Measurements from ENCODE around the gene JAZF1.

Gene JAZF1

DNA sequence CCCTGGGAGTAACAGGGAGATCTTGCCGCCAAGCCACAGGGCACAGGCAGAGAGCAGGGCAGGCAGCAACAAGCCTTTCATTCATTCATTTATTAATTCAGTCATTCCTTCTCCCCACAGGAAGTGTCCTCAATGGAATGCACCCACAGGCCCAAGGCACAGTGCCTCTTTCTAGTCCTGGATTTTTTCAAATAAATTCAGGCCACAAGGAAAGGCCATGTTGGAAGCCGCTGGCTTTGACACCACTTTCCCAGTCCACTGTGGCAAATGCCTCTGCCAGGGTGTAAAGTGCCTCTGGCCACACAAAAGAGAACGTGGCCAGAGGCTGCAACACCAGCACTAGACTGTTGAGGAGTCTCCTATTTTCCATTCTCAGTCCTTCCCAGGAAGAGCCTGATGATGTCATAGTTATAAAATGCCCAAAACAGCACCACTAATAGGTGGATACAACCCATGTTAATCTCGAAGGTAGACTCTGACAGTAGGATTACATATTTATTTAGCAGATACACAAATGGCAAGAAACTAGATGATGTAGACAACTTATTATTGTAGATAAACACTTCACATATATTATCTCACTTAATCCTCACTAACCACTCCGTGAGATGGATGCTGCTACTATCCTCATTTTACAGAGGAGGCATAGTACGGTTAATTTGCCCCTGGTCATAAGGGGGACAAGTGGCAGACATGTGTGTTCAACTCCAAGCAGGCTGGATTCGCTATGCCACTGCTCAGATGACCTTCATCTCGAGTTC lies 5.5 kb downstream of the JAZF1 start:
- no peaks in the 10 kb centered on the region for H3K9me3 ChIP-seq (ENCODE audit: control insufficient read depth in 1 of 2, low read length in 2 of 2)
- H3K27me3 ChIP-seq (ENCODE audit: low read depth, low read length), result no peaks in the 10 kb centered on the region
- H3K4me3 ChIP-seq (ENCODE audit: low read depth in 1 of 2, low read length in 2 of 2), result no peak overlapping the region
- peaks cover 5 to 18% of the 10 kb centered on the region in 2 donors for H3K4me1 ChIP-seq (ENCODE audit: control insufficient read depth in 1 of 2, insufficient read depth in 2 of 2, low read length in 2 of 2)
- no peak overlapping the region for H3K27ac ChIP-seq (ENCODE audit: low read length)
- no peaks in the 10 kb centered on the region for H3K36me3 ChIP-seq (ENCODE audit: control insufficient read depth in 1 of 2, insufficient read depth in 2 of 2, low read length in 2 of 2)

GRCh38 chr7:28174442-28174841 lies 6.2 kb downstream of the JAZF1 start:
- H3K36me3 ChIP-seq (ENCODE audit: control insufficient read depth in 1 of 2, insufficient read depth in 2 of 2, low read length in 2 of 2), result no peaks in the 10 kb centered on the region
- H3K4me1 ChIP-seq (ENCODE audit: control insufficient read depth in 1 of 2, insufficient read depth in 2 of 2, low read length in 2 of 2), result peaks cover 5 to 18% of the 10 kb centered on the region in 2 donors
- H3K27ac ChIP-seq (ENCODE audit: low read length), result no peak overlapping the region
- no peaks in the 10 kb centered on the region for H3K27me3 ChIP-seq (ENCODE audit: low read depth, low read length)
- no peaks in the 10 kb centered on the region for H3K9me3 ChIP-seq (ENCODE audit: control insufficient read depth in 1 of 2, low read length in 2 of 2)
- no peak overlapping the region for H3K4me3 ChIP-seq (ENCODE audit: low read depth in 1 of 2, low read length in 2 of 2)

DNA sequence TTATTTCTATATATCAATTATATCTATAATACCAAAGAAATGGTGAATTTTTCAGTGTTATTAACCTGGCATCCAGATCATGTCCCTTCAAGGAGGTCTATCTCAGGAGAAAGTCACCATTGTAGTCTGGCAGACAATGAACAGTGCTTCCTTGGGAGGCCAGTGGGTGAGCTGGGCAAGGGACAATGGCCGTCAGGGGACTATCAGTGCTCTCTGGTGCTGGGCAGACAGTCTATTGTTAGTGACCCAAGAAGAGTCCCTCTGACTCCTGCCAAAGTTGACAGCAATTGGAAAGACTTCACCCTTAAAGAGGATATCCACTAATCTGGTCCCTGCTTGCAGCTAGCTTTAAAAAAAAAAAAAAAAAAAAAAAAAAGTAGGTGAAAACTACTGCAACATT lies 7.1 kb downstream of the JAZF1 start:
- no peak overlapping the region for H3K27ac ChIP-seq (ENCODE audit: low read length)
- H3K4me3 ChIP-seq (ENCODE audit: low read depth in 1 of 2, low read length in 2 of 2), result no peak overlapping the region
- H3K27me3 ChIP-seq (ENCODE audit: low read depth, low read length), result no peaks in the 10 kb centered on the region
- H3K4me1 ChIP-seq (ENCODE audit: control insufficient read depth in 1 of 2, insufficient read depth in 2 of 2, low read length in 2 of 2), result peaks cover 5 to 11% of the 10 kb centered on the region in 2 donors
- no peaks in the 10 kb centered on the region for H3K9me3 ChIP-seq (ENCODE audit: control insufficient read depth in 1 of 2, low read length in 2 of 2)
- no peaks in the 10 kb centered on the region for H3K36me3 ChIP-seq (ENCODE audit: control insufficient read depth in 1 of 2, insufficient read depth in 2 of 2, low read length in 2 of 2)

- Histone ChIP-seq H3K27ac (ENCODE audit: low read length) (no peak overlapping the region), H3K36me3 (ENCODE audit: control insufficient read depth in 1 of 2, insufficient read depth in 2 of 2, low read length in 2 of 2) (no peaks in the 10 kb centered on the region), H3K4me1 (ENCODE audit: control insufficient read depth in 1 of 2, insufficient read depth in 2 of 2, low read length in 2 of 2) (peaks cover 5 to 9% of the 10 kb centered on the region in 2 donors), H3K4me3 (ENCODE audit: low read depth in 1 of 2, low read length in 2 of 2) (no peak overlapping the region), H3K27me3 (ENCODE audit: low read depth, low read length) (no peaks in the 10 kb centered on the region), H3K9me3 (ENCODE audit: control insufficient read depth in 1 of 2, low read length in 2 of 2) (no peaks in the 10 kb centered on the region)
Measured at GRCh38 chr7:28172958-28173357, 7.6 kb downstream of the JAZF1 start.

GRCh38 chr7:28170701-28171100 lies 9.9 kb downstream of the JAZF1 start:
- no peaks in the 10 kb centered on the region for H3K27me3 ChIP-seq (ENCODE audit: low read depth, low read length)
- H3K36me3 ChIP-seq (ENCODE audit: control insufficient read depth in 1 of 2, insufficient read depth in 2 of 2, low read length in 2 of 2), result no peaks in the 10 kb centered on the region
- no peak overlapping the region for H3K27ac ChIP-seq (ENCODE audit: low read length)
- H3K4me1 ChIP-seq (ENCODE audit: control insufficient read depth in 1 of 2, insufficient read depth in 2 of 2, low read length in 2 of 2), result no peaks in the 10 kb centered on the region
- H3K9me3 ChIP-seq (ENCODE audit: control insufficient read depth in 1 of 2, low read length in 2 of 2), result no peaks in the 10 kb centered on the region
- H3K4me3 ChIP-seq (ENCODE audit: low read depth in 1 of 2, low read length in 2 of 2), result no peak overlapping the region

GRCh38 chr7:28169230-28169629 lies 11.4 kb downstream of the JAZF1 start:
- Histone ChIP-seq H3K27ac (ENCODE audit: low read length) (no peak overlapping the region), H3K4me1 (ENCODE audit: control insufficient read depth in 1 of 2, insufficient read depth in 2 of 2, low read length in 2 of 2) (no peaks in the 10 kb centered on the region), H3K36me3 (ENCODE audit: control insufficient read depth in 1 of 2, insufficient read depth in 2 of 2, low read length in 2 of 2) (no peaks in the 10 kb centered on the region), H3K4me3 (ENCODE audit: low read depth in 1 of 2, low read length in 2 of 2) (no peak overlapping the region), H3K9me3 (ENCODE audit: control insufficient read depth in 1 of 2, low read length in 2 of 2) (no peaks in the 10 kb centered on the region), H3K27me3 (ENCODE audit: low read depth, low read length) (no peaks in the 10 kb centered on the region)

- H3K27ac ChIP-seq (ENCODE audit: low read length), result no peak overlapping the region
- no peaks in the 10 kb centered on the region for H3K9me3 ChIP-seq (ENCODE audit: control insufficient read depth in 1 of 2, low read length in 2 of 2)
- H3K4me1 ChIP-seq (ENCODE audit: control insufficient read depth in 1 of 2, insufficient read depth in 2 of 2, low read length in 2 of 2), result no peaks in the 10 kb centered on the region
- H3K36me3 ChIP-seq (ENCODE audit: control insufficient read depth in 1 of 2, insufficient read depth in 2 of 2, low read length in 2 of 2), result no peaks in the 10 kb centered on the region
- H3K4me3 ChIP-seq (ENCODE audit: low read depth in 1 of 2, low read length in 2 of 2), result no peak overlapping the region
- H3K27me3 ChIP-seq (ENCODE audit: low read depth, low read length), result no peaks in the 10 kb centered on the region
Measured at GRCh38 chr7:28168393-28169158, 12.0 kb downstream of the JAZF1 start.

GRCh38 chr7:28166982-28167715 lies 13.4 kb downstream of the JAZF1 start:
- Histone ChIP-seq H3K27me3 (ENCODE audit: low read depth, low read length) (no peaks in the 10 kb centered on the region), H3K4me1 (ENCODE audit: control insufficient read depth in 1 of 2, insufficient read depth in 2 of 2, low read length in 2 of 2) (no peaks in the 10 kb centered on the region), H3K9me3 (ENCODE audit: control insufficient read depth in 1 of 2, low read length in 2 of 2) (no peaks in the 10 kb centered on the region), H3K36me3 (ENCODE audit: control insufficient read depth in 1 of 2, insufficient read depth in 2 of 2, low read length in 2 of 2) (no peaks in the 10 kb centered on the region), H3K27ac (ENCODE audit: low read length) (no peak overlapping the region), H3K4me3 (ENCODE audit: low read depth in 1 of 2, low read length in 2 of 2) (no peak overlapping the region)

- H3K4me1 ChIP-seq (ENCODE audit: control insufficient read depth in 1 of 2, insufficient read depth in 2 of 2, low read length in 2 of 2), result no peaks in the 10 kb centered on the region
- H3K9me3 ChIP-seq (ENCODE audit: control insufficient read depth in 1 of 2, low read length in 2 of 2), result no peaks in the 10 kb centered on the region
- H3K27me3 ChIP-seq (ENCODE audit: low read depth, low read length), result no peaks in the 10 kb centered on the region
- no peak overlapping the region for H3K27ac ChIP-seq (ENCODE audit: low read length)
- no peaks in the 10 kb centered on the region for H3K36me3 ChIP-seq (ENCODE audit: control insufficient read depth in 1 of 2, insufficient read depth in 2 of 2, low read length in 2 of 2)
- no peak overlapping the region for H3K4me3 ChIP-seq (ENCODE audit: low read depth in 1 of 2, low read length in 2 of 2)
Measured at GRCh38 chr7:28165961-28166955, 14.3 kb downstream of the JAZF1 start.

DNA sequence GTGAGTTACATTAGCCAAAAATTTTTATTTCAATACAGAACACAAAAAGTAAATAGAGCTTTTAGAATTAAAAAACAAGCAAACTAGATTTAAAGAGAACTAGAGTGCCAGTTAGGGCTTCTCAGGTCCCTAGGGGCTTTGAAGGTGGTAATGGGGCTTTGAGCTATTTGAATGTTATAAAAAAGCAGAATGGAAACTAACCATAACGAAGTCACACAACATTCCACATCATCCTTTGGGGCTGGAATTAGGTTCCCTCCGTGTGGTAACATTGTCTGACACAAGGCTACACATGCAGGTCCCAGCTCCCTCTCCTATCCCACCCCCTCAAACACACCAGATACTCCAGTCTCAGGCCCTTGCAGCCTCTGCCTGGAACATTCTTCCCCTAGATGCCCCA lies 15.3 kb downstream of the JAZF1 start:
- Histone ChIP-seq H3K9me3 (ENCODE audit: control insufficient read depth in 1 of 2, low read length in 2 of 2) (no peaks in the 10 kb centered on the region), H3K36me3 (ENCODE audit: control insufficient read depth in 1 of 2, insufficient read depth in 2 of 2, low read length in 2 of 2) (no peaks in the 10 kb centered on the region), H3K27me3 (ENCODE audit: low read depth, low read length) (no peaks in the 10 kb centered on the region), H3K4me3 (ENCODE audit: low read depth in 1 of 2, low read length in 2 of 2) (no peak overlapping the region), H3K4me1 (ENCODE audit: control insufficient read depth in 1 of 2, insufficient read depth in 2 of 2, low read length in 2 of 2) (no peaks in the 10 kb centered on the region), H3K27ac (ENCODE audit: low read length) (no peak overlapping the region)
